NCI-H1694 treated with DMSO at 0.1 percent for 48 hours (cell line): Measurements from ENCODE around the gene TMEM132E.
A peak's percentile ranks its signal among the peaks of the same experiment; 100 is the strongest.

Experiments
- DNase-seq: peaks from one replicate; lab custom pipeline; 2025; lab: John Stamatoyannopoulos, UW

The TMEM132E gene

DNA sequence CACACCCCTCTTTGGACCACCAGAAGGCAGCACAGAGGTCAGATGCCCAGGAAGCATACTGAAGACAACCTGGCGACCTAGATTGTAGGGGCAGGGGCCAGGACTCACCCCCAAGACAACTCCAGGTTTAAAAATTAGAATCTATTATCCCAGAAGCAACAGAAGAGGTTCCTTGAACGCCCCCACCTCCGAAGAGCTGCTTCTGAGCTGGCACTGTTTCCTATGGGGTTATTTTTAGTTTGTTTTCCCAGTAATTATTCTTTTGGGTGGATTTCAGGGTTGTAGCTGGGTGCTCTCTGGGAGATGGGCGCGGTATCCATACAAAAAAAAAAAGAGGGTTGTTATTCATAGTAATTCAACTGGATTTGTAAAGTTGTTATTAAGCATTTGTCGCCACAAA is 10.4 kb upstream of the TMEM132E start:
- no peak for DNase-seq

GRCh38 chr17:34569591-34569990 is 9.8 kb upstream of the TMEM132E start:
- DNase-seq = no peak

- no peak for DNase-seq
These were observed 8.9 kb upstream of the TMEM132E start for GRCh38 chr17:34570506-34570905.

DNA sequence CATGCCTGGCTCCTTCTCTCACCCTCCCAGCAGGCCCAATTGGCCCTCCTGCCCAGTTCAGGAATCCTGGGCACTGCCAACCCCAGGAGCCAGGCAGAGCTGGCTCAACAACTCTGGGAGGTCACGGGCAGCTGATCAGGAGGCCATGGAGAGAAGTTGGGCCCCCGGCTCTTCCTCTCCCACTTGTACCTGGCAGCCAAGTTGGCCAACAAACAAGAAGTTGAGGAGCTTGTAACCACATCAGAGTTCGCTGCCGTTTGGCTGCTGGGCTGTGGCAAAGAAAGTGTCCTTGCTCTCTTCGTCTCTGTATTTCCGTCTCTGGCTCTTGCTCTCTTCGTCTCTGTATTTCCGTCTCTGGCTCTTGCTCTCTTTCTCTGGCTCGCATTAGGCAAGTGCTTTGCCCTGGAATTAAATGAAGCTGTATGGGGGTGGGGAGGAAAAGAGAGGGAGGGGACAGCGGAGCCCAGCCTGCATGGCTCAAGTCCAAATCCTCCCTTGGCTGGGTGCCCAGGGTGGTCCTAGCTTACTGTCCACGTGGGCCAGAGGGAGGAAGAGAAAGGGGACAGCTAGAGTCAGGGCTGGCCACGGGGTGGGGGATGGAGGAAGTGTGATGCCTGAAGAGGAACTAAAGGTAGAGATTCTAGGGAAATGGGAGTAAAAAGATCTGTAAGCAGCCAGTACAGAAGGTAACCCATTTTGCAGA is 7.8 kb upstream of the TMEM132E start:
- no peak for DNase-seq

DNA sequence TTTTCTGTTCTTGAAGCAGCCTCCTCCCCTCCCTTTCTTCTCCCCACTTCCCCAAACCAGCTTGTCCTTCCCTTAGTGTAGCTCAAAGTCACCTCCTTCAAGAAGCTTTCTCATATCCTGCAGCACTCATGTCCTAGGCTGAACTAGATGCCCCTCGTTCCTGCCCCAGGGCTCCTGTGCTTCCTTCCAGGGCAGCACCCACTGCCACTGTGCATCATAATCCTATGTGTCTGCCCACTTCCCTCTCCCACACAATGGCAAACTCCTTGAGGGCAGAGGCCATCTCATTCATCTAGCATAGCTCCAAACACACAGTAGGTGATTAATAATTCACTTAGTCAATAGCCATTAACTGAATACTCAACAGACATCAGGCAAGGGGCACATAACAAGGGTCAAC is 6.9 kb upstream of the TMEM132E start:
- DNase-seq = no peak

DNA sequence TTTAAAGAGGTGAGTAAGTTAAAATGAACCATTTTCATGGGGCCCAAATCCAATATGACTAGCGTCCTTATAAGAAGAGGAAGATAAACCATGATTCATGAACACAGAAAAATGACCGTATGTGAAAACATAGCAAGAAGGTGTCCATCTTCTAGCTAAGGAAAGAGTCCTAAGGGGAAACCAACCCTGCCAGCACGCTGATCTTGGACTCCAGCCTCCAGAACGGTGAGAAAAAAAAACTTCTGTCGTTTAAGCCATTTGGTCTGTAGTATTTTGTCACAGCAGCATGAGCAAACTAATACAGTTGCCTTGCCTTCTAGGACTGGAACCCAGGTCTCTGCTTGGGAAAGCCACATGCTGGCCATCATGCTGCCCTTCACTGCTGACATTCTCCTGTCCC is 4.2 kb upstream of the TMEM132E start:
- DNase-seq = no peak

GRCh38 chr17:34578016-34578415 is 1.4 kb upstream of the TMEM132E start:
- no peak for DNase-seq

GRCh38 chr17:34578656-34579016 is 746 bp upstream of the TMEM132E start:
- no peak for DNase-seq

GRCh38 chr17:34579979-34580684 is 750 bp downstream of the TMEM132E start:
- no peak for DNase-seq

DNA sequence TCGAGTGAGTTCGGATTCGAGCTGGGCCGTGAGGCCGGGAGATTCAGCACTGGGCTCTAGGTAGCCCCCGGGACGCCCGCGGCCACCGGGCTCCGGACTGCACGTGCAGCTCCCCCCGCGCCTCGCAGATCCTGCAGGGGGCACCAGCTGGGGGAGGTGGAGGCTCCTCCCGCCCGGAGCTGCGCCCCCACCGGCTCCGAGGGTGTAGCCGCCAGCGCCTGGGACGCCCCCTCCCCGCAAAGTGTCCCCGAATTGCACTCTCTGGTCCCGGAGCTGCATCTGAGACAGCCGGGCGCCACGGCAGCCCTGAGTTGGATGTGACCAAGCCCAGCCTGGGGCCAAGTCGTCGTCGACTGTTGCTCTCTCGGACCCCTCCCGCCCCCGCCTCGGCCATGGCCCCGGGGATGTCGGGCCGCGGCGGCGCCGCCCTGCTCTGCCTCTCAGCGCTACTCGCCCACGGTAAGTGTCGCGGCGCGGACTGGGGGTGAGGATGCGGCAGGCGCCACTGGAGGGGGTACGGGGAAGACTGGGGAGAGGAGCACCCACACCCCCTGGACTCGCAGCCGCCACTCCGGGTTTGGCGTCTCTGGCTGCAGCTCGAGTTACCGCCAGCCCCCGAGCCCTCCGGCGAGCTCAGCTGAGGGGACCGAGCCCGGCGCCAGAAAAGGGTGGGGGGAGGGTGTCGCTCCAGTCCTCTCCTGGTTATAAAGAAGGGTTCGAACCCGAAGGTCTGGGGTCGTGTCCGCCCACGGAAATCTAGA is 1.5 kb downstream of the TMEM132E start:
- no peak for DNase-seq

DNA sequence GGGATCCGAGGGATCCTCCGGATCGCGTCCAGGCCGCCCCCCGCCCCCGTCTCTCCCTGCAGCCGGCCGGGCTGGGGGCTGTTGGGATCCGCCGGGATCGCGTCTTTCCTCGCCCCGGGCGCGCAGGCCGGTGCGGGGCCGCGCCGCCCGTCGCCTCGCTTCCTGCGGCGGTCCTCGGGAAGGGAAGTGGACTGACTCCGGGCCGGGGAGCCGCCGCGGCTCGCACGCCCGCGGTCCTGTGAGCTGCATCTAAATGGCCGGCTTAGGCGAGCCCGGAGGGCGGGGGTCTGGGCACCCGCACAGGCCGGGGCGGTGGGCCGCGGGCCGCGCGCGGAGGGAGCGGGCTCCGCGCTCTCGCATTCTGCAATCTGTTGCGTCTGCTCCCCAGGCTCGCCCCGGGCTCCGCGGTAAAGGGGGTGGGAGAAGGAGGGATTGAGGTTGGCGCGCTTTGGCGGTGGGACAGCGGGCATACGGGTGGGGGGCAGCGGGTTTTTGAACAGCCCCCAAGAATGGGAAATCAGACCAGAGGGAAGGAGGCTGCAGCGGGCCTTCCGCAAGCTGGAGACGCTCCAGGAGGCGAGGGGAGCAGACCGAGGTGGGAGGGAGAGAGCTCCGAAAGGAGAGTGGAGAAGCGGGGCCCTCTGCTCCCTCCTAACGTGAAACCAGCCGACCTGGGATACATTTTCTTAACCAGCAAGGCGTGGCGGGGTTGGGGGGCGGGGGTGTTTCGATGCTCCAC is 2.2 kb downstream of the TMEM132E start:
- no peak for DNase-seq

- DNase-seq = no peak
These were observed 3.0 kb downstream of the TMEM132E start for GRCh38 chr17:34582185-34582900.

- DNase-seq = no peak
These were observed 3.5 kb downstream of the TMEM132E start for GRCh38 chr17:34582901-34583245.

DNA sequence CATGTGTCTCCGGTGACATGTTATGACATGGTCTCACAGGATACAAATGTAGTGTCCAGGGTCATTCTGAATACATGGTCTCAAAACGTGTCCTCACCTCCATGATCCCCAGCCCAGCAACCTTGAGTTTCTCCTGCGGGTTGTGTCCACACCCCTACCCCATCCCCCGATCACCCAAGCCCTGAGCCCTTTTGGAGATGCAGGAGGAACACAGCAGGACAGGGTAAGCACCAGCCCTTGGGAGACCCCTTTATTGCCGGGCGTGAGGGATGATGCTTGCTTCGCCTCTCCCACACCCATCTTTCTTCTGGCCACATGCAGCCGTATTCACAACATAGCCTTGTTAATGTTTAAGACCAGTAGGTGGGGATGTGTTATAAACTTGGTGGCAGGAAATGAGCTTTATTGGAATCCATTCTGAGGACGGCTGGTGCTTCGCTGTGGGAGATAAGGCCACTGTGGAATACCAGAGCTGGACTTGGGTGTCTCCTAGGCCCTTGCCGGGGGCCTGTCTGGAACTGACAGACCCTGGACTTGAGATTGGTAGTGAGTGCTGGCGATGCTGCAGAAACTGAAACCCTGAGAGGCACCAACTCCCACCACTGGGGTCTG is 5.5 kb downstream of the TMEM132E start:
- peak; percentile 60 for DNase-seq

DNA sequence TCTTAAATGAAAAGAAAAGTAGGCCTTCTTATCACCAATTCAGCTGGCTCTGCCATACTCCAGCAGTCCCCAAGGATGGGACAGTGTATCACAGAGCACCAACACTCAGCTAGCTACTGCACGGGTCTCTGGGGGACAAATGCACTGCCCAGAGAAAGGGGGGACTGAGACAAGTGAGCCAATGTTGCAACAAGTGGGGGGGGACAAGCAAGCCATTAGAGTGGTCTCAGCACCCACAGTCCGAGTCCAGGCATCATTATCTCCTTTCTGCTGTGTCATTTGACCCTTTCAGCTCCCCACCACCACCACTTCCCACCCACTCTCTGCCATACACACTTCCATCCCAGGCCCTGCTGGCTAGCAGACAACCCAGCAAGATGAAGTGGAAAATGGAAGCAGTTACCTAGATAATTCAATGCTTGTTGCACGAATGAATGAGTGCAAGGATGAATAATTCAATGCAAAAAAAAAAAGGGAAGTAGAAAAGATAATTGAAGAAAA is 7.0 kb downstream of the TMEM132E start:
- DNase-seq = no peak

- no peak for DNase-seq
These were observed 8.9 kb downstream of the TMEM132E start for GRCh38 chr17:34588266-34588665.

- DNase-seq = no peak
These were observed 10.0 kb downstream of the TMEM132E start for GRCh38 chr17:34589120-34589965.

DNA sequence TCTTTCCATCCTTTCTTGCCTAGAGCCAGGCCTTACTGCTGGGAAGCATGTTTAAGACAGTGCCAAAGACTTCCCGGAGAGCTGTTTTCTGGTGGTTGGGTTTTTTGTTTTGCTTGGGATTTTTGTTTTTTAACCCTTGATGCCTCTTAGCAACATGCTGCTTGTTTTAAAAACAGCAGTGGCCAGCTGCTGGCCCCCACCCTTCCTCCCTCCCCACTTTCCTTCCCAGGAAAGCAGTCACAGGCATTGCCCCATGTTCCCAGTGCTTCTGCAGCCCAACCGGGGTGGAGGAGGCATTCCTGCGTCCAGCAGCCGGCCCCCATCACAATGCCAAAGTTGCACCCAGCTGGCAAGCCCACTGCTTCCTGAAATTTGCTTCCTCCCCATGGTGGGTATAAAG is 12.6 kb downstream of the TMEM132E start:
- DNase-seq = no peak

GRCh38 chr17:34596920-34597319 is 17.5 kb downstream of the TMEM132E start:
- no peak for DNase-seq

- peak; percentile 41 for DNase-seq
These were observed 18.9 kb downstream of the TMEM132E start for GRCh38 chr17:34598161-34598776.
